ENCODE data around the gene PIK3R1. TPM values are rescaled to one million over a fixed set of nuclear protein-coding genes. Genes with fewer than 3 reads are reported as not detected.

PIK3R1 gene
- total RNA-seq, 6 donors from 2014 or later = 52.3 to 112 (median 92.5) TPM

DNA sequence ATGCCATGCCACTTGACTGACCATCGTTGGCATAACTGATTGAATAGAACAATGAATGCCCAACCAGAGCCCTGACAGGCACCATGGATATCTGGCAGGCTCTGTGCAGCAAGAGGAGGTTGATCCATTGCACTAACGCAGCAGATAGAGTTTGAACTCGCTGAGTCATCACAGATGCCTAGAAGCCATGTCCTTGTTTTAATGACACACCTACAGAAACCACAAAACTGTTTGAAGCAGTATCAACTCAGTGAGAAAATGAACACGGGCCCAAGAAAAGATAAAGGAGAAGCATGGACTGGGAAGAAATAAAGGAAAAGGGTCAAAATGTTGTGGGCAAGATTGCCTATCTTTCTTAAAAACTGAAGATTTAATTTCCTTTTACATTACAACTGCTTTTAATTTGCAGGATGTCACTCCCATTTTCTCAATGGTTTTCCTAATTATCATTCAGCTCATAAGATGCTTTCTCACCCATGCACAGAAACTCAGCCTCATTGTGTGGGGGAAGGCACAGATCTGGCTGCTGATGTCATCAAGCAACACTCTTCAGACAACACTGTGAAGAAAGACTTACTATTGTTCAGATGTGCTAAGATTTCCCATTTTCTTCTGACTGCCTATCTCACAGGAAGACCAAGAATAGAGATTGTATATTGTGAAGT, 129.0 kb downstream of the PIK3R1 start:
- H3K27me3 ChIP-seq = no peaks in the 10 kb centered on the region
- DNase-seq = no peak
- H3K4me1 ChIP-seq = peaks cover 4 to 12% (median 12%) of the 10 kb centered on the region in 4 donors
- H3K36me3 ChIP-seq = no peaks in the 10 kb centered on the region
- TF ChIP-seq EP300 (IDR thresholded peaks at IDR 0.05) (no peak), POLR2AphosphoS5 (IDR thresholded peaks at IDR 0.05) (no peak), POLR2A (IDR thresholded peaks at IDR 0.05) (no peak), CTCF (IDR thresholded peaks at IDR 0.05) (no peak)
- no peaks in the 10 kb centered on the region for H3K9me3 ChIP-seq
- no peak overlapping the region for H3K4me3 ChIP-seq
- peak overlapping the region in 1 of 4 donors; percentile 18 for H3K27ac ChIP-seq
- WGBS, 2 donors = 57 to 67% methylated on average over 4 of the region's 4 CpGs
- ATAC-seq (ENCODE audit: low FRiP score in 2 of 2) = peak in 1 of 2 donors; percentile 41

DNA sequence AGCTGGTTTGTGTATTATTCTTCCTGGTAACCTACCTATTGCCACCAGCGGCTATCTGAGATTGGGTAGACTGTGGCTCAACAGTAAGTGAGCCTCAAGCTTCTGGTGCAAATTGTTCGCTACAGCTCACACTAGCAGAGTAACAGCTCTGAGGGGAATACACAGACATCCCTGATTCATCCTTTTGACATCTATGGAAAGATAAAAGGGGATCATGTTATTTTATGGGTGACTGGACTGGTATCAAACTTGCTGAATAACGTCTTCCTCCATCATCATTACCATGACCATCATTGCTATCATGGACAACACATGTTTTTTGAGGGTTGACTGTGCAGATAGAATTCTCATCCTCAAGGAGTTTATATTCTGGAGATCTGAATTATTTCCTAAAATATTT, 129.6 kb downstream of the PIK3R1 start:
- WGBS, 2 donors = 84 to 95% methylated on average over 3 of the region's 3 CpGs
- H3K9me3 ChIP-seq = no peaks in the 10 kb centered on the region
- H3K4me1 ChIP-seq = peaks cover 4 to 12% (median 12%) of the 10 kb centered on the region in 4 donors
- no peaks in the 10 kb centered on the region for H3K27me3 ChIP-seq
- no peaks in the 10 kb centered on the region for H3K36me3 ChIP-seq
- DNase-seq = no peak
- no peak for ATAC-seq (ENCODE audit: low FRiP score in 2 of 2)
- H3K27ac ChIP-seq = no peak overlapping the region
- no peak overlapping the region for H3K4me3 ChIP-seq
- TF ChIP-seq CTCF (IDR thresholded peaks at IDR 0.05) (no peak), POLR2AphosphoS5 (IDR thresholded peaks at IDR 0.05) (no peak), POLR2A (IDR thresholded peaks at IDR 0.05) (no peak), EP300 (IDR thresholded peaks at IDR 0.05) (no peak)

DNA sequence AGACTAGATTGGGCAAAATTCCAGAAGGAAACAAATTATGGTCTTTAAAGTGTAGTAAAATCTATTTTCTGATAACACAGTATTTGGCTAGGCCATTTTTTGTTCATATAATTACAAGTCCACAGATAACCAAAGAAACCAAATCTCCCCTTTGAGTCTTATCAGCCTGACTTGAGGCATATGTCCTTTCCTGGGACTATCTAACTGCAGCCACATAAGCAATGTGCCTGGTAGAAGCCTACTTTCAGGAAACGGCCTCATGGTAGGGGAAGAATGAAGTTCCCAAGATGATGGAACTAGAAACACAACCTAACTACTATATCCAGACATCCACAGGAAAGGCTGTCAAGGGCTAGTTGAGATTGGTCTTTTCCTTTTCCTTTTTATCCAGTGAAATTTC, 130.0 kb downstream of the PIK3R1 start:
- Histone ChIP-seq H3K27me3 (no peaks in the 10 kb centered on the region), H3K4me3 (no peak overlapping the region), H3K9me3 (no peaks in the 10 kb centered on the region), H3K36me3 (no peaks in the 10 kb centered on the region), H3K4me1 (peaks cover 4 to 12% (median 12%) of the 10 kb centered on the region in 4 donors), H3K27ac (no peak overlapping the region)
- WGBS, 2 donors = 77 to 88% methylated on average over 1 of the region's 1 CpG
- ATAC-seq (ENCODE audit: low FRiP score in 2 of 2) (no peak), DNase-seq (no peak)
- TF ChIP-seq POLR2A (IDR thresholded peaks at IDR 0.05) = no peak
- TF ChIP-seq CTCF (IDR thresholded peaks at IDR 0.05) = no peak
- TF ChIP-seq EP300 (IDR thresholded peaks at IDR 0.05) = no peak
- TF ChIP-seq POLR2AphosphoS5 (IDR thresholded peaks at IDR 0.05) = no peak

- Histone ChIP-seq H3K4me3 (no peak overlapping the region), H3K27ac (no peak overlapping the region), H3K36me3 (no peaks in the 10 kb centered on the region), H3K9me3 (no peaks in the 10 kb centered on the region), H3K27me3 (no peaks in the 10 kb centered on the region), H3K4me1 (peaks cover 4 to 16% (median 12%) of the 10 kb centered on the region in 4 donors)
- WGBS, 2 donors = 94 to 96% methylated on average over 2 of the region's 2 CpGs
- peak in 1 of 2 donors; percentile 46 for ATAC-seq (ENCODE audit: low FRiP score in 2 of 2)
- no peak for DNase-seq
- TF ChIP-seq POLR2AphosphoS5 (IDR thresholded peaks at IDR 0.05) = no peak
- TF ChIP-seq EP300 (IDR thresholded peaks at IDR 0.05) = no peak
- TF ChIP-seq POLR2A (IDR thresholded peaks at IDR 0.05) = no peak
- TF ChIP-seq CTCF (IDR thresholded peaks at IDR 0.05) = no peak
These were observed 132.0 kb downstream of the PIK3R1 start for GRCh38 chr5:68347536-68347935.
